PFSK-1 (cell line): ENCODE measurements around the gene CCDC14.

Experiments
- FOXP2 ChIP-seq: optimal IDR thresholded peaks from 2 replicates; pipeline ENCODE3; 2011; ENCODE audit warnings: borderline replicate concordance, control low read depth, inconsistent platforms; ENCODE audit not compliant: insufficient read depth; ENCODE audit errors: extremely low read length, extremely low read depth
- POLR2AphosphoS5 ChIP-seq: IDR thresholded peaks from 2 replicates; pipeline ENCODE4 v1.6.1; 2012; ENCODE audit warnings: low read depth, mild to moderate bottlenecking, control low read depth, low read length, moderate library complexity
- REST ChIP-seq, 2 experiments: IDR thresholded peaks; 2 replicates each; pipeline versions ENCODE4 v1.6.1 to v1.8.0; 2011 to 2012; ENCODE audit warnings: low read depth in 2 of 2, low read length in 2 of 2, control low read depth in 1 of 2, inconsistent platforms in 1 of 2, mild to moderate bottlenecking in 1 of 2, moderate library complexity in 1 of 2; ENCODE audit not compliant: insufficient read depth in 1 of 2
- SIN3A ChIP-seq: IDR thresholded peaks from 2 replicates; pipeline ENCODE4 v1.6.1; 2012; ENCODE audit warnings: mild to moderate bottlenecking, low read length, moderate library complexity, borderline replicate concordance; ENCODE audit not compliant: insufficient read depth
- TAF1 ChIP-seq: IDR thresholded peaks from 2 replicates; pipeline ENCODE4 v1.6.1; 2012; ENCODE audit warnings: low read length, control low read depth, borderline replicate concordance; ENCODE audit not compliant: insufficient read depth

The CCDC14 gene

GRCh38 chr3:123971406-123971805, 10.4 kb upstream of the CCDC14 start:
- TF ChIP-seq REST (IDR thresholded peaks at IDR 0.05; ENCODE audit: insufficient read depth in 1 of 2, low read depth in 2 of 2, low read length in 2 of 2) (no peak), POLR2AphosphoS5 (no peak), TAF1 (no peak), FOXP2 (no peak), SIN3A (no peak)

- no peak for TF ChIP-seq SIN3A
- no peak for TF ChIP-seq TAF1
- TF ChIP-seq FOXP2 = no peak
- no peak for TF ChIP-seq REST (IDR thresholded peaks at IDR 0.05; ENCODE audit: insufficient read depth in 1 of 2, low read depth in 2 of 2, low read length in 2 of 2)
- no peak for TF ChIP-seq POLR2AphosphoS5
Measured at GRCh38 chr3:123961508-123961856, 453 bp upstream of the CCDC14 start.

- no peak for TF ChIP-seq TAF1
- TF ChIP-seq SIN3A = no peak
- no peak for TF ChIP-seq POLR2AphosphoS5
- no peak for TF ChIP-seq REST (IDR thresholded peaks at IDR 0.05; ENCODE audit: insufficient read depth in 1 of 2, low read depth in 2 of 2, low read length in 2 of 2)
- TF ChIP-seq FOXP2 = no peak
Measured at GRCh38 chr3:123953735-123954134, 7.3 kb downstream of the CCDC14 start.

DNA sequence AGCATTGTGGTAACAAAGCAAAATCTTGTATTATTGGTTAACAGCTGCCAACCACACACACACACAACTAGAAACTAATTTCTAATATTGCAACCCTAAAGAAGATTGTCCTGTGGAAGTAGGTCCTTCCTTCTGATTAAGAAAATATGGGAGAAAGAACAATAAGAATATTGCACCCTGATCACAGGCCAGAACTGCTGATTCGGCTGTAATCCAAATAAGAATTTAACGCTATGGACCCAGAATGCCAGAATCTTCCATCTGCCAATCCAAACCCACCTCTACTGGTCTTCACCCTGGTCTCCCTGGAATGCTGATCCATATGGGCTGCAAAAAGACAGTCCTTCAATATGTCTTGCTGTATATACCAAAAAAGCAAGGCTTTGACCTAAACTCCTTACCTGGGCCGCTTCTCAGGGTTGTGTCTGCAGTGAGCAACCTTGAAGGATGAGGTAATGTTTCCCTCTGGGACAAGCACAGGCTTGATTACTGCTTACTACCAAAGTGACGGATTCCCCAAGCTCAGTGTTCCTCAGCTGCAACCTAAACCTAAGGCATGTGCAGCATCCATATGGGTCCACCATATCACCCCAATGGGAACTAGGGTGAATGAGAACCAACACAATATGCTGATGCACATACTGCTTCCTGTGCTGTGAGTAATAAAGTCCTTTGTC, 8.0 kb downstream of the CCDC14 start:
- TF ChIP-seq FOXP2 (no peak), POLR2AphosphoS5 (no peak), REST (IDR thresholded peaks at IDR 0.05; ENCODE audit: insufficient read depth in 1 of 2, low read depth in 2 of 2, low read length in 2 of 2) (no peak), TAF1 (no peak), SIN3A (no peak)
